Osteoblast (primary cell): ENCODE results near the gene TNIK. TPM values are rescaled to one million over a fixed set of nuclear protein-coding genes. Genes with fewer than 3 reads are reported as not detected.

Source experiments
- DNase-seq: peaks from one replicate; pipeline ENCODE4 v3.0.0; 2011; ENCODE audit warnings: low spot score, mixed read lengths; ENCODE audit not compliant: insufficient read length; ENCODE audit errors: missing footprints
- H2AFZ ChIP-seq: 2 replicates; pipeline ENCODE4 v1.6.0; 2011; ENCODE audit warnings: mild to moderate bottlenecking, low read length
- H3K27ac ChIP-seq: 2 replicates; pipeline ENCODE4 v1.5.1; 2011; ENCODE audit warnings: mild to moderate bottlenecking, low read depth, low read length, moderate library complexity
- H3K27me3 ChIP-seq: 2 replicates; pipeline ENCODE4 v1.6.0; 2012; ENCODE audit warnings: mild to moderate bottlenecking, control low read depth, inconsistent platforms, low read length, moderate library complexity; ENCODE audit not compliant: insufficient read depth
- H3K36me3 ChIP-seq: 2 replicates; pipeline ENCODE4 v1.5.1; 2011; ENCODE audit warnings: mild to moderate bottlenecking, low read length, control low read depth, moderate library complexity; ENCODE audit not compliant: insufficient read depth
- H3K4me1 ChIP-seq: 2 replicates; pipeline ENCODE4 v1.5.1; 2011; ENCODE audit warnings: mild to moderate bottlenecking, low read length, control low read depth, moderate library complexity; ENCODE audit not compliant: insufficient read depth
- H3K4me2 ChIP-seq: 2 replicates; pipeline ENCODE4 v1.6.0; 2011; ENCODE audit warnings: mild to moderate bottlenecking, low read length; ENCODE audit not compliant: insufficient read depth
- H3K4me3 ChIP-seq: fragments of 200-600 bp; sonication (generic); 3 replicates; pipeline ENCODE4 v1.5.1; 2012; ENCODE audit warnings: mild to moderate bottlenecking, low read length, inconsistent platforms; ENCODE audit not compliant: insufficient read depth
- H3K79me2 ChIP-seq: 2 replicates; pipeline ENCODE4 v1.6.0; 2012; ENCODE audit warnings: mild to moderate bottlenecking, low read length, control low read depth, inconsistent platforms; ENCODE audit not compliant: insufficient read depth
- H3K9me3 ChIP-seq: 2 replicates; pipeline ENCODE4 v1.5.1; 2011; ENCODE audit warnings: low read depth, low read length, control low read depth
- H4K20me1 ChIP-seq: 2 replicates; pipeline ENCODE4 v1.6.0; 2012; ENCODE audit warnings: mild to moderate bottlenecking, low read length, control low read depth; ENCODE audit not compliant: insufficient read depth
- total RNA-seq: library from RNA; depleted of rRNA; stranded (reverse); fragments of >200 nt; gene quantifications from 2 replicates; pipeline ENCODE4 v1.2.3, GENCODE V29; 2012
- TF ChIP-seq, protein P1 (sequence below): IDR thresholded peaks from 2 replicates; pipeline ENCODE4 v1.5.1; 2011; ENCODE audit warnings: mild to moderate bottlenecking, low read depth, low read length, moderate library complexity; ENCODE audit errors: extremely low read depth

The TNIK gene
- total RNA-seq, 1 donor, result 7.6 TPM

- Histone ChIP-seq H3K4me2 (no peak overlapping the region), H3K4me3 (no peak overlapping the region), H3K27ac (no peak overlapping the region), H3K4me1 (peaks cover 13% of the 10 kb centered on the region), H3K79me2 (no peaks in the 10 kb centered on the region), H2AFZ (no peak overlapping the region), H3K36me3 (no peaks in the 10 kb centered on the region), H3K9me3 (no peaks in the 10 kb centered on the region), H4K20me1 (no peaks in the 10 kb centered on the region), H3K27me3 (peaks cover under 1% of the 10 kb centered on the region)
- no peak for DNase-seq
- TF ChIP-seq, protein P1, sequence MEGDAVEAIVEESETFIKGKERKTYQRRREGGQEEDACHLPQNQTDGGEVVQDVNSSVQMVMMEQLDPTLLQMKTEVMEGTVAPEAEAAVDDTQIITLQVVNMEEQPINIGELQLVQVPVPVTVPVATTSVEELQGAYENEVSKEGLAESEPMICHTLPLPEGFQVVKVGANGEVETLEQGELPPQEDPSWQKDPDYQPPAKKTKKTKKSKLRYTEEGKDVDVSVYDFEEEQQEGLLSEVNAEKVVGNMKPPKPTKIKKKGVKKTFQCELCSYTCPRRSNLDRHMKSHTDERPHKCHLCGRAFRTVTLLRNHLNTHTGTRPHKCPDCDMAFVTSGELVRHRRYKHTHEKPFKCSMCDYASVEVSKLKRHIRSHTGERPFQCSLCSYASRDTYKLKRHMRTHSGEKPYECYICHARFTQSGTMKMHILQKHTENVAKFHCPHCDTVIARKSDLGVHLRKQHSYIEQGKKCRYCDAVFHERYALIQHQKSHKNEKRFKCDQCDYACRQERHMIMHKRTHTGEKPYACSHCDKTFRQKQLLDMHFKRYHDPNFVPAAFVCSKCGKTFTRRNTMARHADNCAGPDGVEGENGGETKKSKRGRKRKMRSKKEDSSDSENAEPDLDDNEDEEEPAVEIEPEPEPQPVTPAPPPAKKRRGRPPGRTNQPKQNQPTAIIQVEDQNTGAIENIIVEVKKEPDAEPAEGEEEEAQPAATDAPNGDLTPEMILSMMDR, result no peak
These were observed 82.3 kb downstream of the TNIK start for GRCh38 chr3:171377859-171378258.

GRCh38 chr3:171376596-171376947 is 83.6 kb downstream of the TNIK start:
- H3K9me3 ChIP-seq, result no peaks in the 10 kb centered on the region
- peaks cover 13% of the 10 kb centered on the region for H3K4me1 ChIP-seq
- H4K20me1 ChIP-seq, result no peaks in the 10 kb centered on the region
- H3K4me2 ChIP-seq, result no peak overlapping the region
- no peaks in the 10 kb centered on the region for H3K79me2 ChIP-seq
- TF ChIP-seq, protein P1, result no peak
- no peak overlapping the region for H3K4me3 ChIP-seq
- no peak overlapping the region for H3K27ac ChIP-seq
- H3K27me3 ChIP-seq, result peaks cover 8% of the 10 kb centered on the region
- no peak overlapping the region for H2AFZ ChIP-seq
- H3K36me3 ChIP-seq, result no peaks in the 10 kb centered on the region
- no peak for DNase-seq

DNA sequence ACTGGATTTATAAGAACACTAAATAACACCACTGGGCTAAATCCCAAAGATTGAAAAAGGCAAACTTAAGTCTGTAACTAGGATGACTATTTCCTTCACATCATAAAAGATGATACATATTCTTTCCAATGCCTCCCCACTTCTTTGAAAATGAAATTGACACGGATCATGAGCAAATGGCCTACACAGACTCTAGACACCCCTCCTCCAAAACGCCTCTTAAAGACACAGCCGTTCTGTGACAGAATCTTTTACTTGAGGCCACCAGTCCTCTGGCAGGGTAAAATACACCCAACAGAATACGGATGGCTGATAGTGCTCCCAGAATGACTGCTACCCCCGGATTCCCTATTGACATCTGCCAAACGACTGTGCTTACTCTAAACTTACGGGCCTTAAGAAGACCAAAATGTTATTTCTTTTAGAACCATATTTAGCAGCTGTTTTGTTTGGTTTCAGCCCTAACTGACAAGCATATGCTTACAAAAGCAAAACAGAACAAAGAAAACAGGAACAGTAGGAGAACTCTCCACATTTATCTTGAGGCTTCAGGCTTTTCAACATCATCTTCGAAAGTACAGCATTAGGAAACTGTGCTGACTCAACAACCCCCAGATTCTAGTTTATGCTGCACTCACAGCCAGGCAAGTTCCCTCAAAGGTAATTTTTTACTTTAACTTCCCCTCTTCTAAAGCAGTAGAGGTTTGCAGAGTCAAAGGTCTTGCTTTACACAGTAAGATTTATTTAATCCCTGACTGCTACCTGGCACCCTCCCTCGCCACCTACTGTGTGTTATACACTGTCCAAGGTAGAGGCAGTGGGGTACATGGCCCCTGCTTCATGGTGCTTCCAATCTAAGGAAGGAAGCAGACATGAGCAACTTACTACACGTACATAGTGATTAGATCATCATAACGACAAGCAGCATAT is 84.3 kb downstream of the TNIK start:
- H3K4me1 ChIP-seq, result peaks cover 13% of the 10 kb centered on the region
- DNase-seq, result no peak
- H3K27ac ChIP-seq, result no peak overlapping the region
- H2AFZ ChIP-seq, result peak overlapping the region; percentile 2
- no peaks in the 10 kb centered on the region for H3K36me3 ChIP-seq
- TF ChIP-seq, protein P1, result no peak
- no peak overlapping the region for H3K4me3 ChIP-seq
- no peak overlapping the region for H3K4me2 ChIP-seq
- no peaks in the 10 kb centered on the region for H3K9me3 ChIP-seq
- no peaks in the 10 kb centered on the region for H4K20me1 ChIP-seq
- peaks cover 14% of the 10 kb centered on the region for H3K27me3 ChIP-seq
- H3K79me2 ChIP-seq, result no peaks in the 10 kb centered on the region

DNA sequence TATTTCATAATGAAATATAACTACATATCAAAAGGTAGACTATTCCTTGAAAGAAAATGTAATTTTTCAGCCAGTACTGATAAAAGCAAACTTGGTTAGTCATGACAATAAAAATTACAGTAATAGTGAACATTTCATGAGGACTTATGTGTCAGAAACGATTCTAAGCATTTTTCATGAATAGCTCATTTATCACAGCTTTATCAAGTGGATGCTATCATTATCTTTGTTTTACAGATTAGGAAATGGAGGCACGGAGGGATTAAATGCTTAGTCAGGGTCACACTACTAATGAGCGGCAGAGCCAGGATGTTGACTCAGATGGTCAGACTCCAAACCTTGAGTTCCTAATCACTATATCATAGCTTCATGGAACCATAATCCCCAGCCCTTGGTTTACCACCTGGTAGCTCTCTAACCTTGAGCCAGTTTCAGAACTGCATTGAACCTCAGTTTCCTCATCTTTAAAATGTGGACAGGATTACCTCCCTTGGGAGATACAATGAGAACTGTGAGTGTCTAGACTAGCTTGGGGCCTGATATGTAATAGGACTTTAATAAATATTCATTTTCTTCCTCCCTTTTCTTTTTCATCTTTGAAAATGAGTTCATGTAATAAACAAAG is 85.4 kb downstream of the TNIK start:
- Histone ChIP-seq H3K4me1 (peaks cover 13% of the 10 kb centered on the region), H4K20me1 (no peaks in the 10 kb centered on the region), H3K4me2 (peak overlapping the region; percentile 6), H3K79me2 (no peaks in the 10 kb centered on the region), H3K27me3 (peaks cover 21% of the 10 kb centered on the region), H3K36me3 (no peaks in the 10 kb centered on the region), H3K9me3 (no peaks in the 10 kb centered on the region), H2AFZ (no peak overlapping the region), H3K27ac (peak overlapping the region; percentile 13), H3K4me3 (no peak overlapping the region)
- no peak for DNase-seq
- TF ChIP-seq, protein P1, result no peak
